ENCODE results near the gene KLHDC4.
A peak's percentile ranks its signal among the peaks of the same experiment; 100 is the strongest.
"Not testable (repeated sequence)": the region's sequence is repeated elsewhere in the genome, so short reads cannot be mapped to it uniquely, and the experiment has no call there.

The KLHDC4 gene

DNA sequence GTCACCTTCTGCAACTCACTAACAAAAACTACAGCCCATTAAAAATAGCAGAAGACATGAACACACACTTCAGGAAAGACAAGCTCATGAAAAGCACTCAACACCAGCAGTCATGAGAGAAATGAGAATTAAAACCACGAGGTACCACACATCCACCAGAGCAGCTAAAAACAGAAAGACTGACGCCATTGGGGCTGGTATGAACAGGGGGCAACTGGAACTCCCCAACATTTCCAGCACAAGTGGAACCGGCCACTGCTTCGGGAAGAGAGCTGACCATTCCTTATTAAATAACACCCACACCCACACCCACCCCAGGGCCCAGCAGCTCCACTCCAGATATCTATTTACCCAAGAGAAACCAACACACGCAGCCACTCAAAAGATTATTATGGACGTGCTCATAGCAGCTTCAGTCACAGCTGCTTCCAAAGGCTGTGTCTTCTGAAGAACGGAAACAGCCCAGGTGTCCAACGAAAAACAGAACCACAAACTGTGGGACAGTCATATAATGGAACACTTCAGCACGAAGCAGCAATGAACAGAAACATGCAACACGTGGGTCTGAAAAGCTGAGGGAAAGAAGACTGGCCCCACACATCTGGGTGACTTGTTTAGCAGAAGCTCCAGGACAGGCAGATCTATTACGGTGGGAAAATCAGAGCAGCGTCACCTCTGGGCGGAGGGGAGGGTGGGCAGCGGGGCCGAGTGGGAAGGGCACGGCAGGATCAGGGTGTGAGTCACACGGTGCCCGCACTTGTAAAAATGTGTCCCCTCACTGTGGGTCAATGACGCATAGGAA, 41.1 kb downstream of the KLHDC4 start:
- Histone ChIP-seq H3K27ac (no peak overlapping the region), H3K4me3 (no peak overlapping the region)

DNA sequence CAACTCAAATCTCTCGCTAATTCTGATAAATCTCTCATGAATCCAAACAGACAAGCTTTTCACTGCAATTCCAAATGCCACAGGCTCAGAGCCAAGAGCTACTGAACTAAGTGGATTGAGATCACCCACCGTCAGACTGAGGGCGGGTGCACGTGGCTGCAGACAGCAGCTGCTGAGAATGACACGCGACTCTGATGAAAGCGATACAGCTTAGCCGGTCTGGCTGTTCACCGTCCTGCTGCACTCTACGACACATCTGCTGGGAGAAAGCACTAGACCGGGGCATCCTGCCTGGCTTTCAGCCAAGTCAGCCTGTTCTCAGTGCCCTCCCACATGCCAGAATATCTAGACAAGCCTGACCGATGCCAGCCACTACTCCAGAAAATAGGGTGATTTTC, 42.6 kb downstream of the KLHDC4 start:
- Histone ChIP-seq H3K27ac (no peak overlapping the region), H3K4me3 (no peak overlapping the region)

- Histone ChIP-seq H3K27ac (no peak overlapping the region), H3K4me3 (no peak overlapping the region)
Observed at GRCh38 chr16:87722590-87723225, 43.1 kb downstream of the KLHDC4 start.

- no peak overlapping the region for H3K4me3 ChIP-seq
- H3K27ac ChIP-seq: no peak overlapping the region
Observed at GRCh38 chr16:87721622-87722585, 43.9 kb downstream of the KLHDC4 start.

DNA sequence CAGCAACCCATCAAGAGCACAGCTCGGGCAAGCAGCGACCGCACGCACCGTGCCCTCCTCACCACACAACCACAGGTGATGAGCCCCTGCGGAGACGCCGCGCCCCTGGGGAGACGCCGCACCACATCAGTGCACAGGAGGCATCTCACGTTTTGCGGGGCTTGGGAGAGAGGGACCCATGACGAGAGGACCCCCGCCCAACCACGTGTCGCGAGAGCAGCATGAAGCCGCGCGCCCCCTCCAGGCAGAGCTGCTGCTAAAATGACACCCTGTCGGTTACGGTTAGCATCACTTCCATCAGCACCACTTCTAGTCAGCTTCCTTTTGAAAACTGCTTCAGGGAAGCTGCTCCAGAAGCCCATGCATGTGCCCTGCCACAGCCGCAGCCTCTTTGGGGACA, 45.3 kb downstream of the KLHDC4 start:
- no peak overlapping the region for H3K27ac ChIP-seq
- no peak overlapping the region for H3K4me3 ChIP-seq

DNA sequence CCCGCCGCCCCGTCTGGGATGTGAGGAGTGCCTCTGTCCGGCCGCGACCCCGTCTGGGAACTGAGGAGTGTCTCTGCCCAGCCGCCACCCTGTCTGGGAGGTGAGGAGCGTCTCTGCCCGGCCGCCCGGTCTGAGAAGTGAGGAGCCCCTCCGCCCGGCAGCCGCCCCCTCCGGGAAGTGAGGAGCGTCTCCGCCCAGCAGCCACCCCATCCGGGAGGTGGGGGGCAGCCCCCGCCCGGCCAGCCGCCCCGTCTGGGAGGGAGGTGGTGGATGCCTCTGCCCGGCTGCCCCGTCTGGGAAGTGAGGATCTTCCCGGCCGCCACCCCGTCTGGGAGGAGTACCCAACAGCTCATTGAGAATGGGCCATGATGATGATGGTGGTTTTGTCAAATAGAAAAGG, 47.0 kb downstream of the KLHDC4 start:
- H3K4me3 ChIP-seq, H3K27ac ChIP-seq: not testable (repeated sequence)

- Histone ChIP-seq H3K4me3 (no peak overlapping the region), H3K27ac (no peak overlapping the region)
Observed at GRCh38 chr16:87715658-87716057, 50.1 kb downstream of the KLHDC4 start.

- Histone ChIP-seq H3K27ac (no peak overlapping the region), H3K4me3 (no peak overlapping the region)
Observed at GRCh38 chr16:87715231-87715630, 50.6 kb downstream of the KLHDC4 start.

DNA sequence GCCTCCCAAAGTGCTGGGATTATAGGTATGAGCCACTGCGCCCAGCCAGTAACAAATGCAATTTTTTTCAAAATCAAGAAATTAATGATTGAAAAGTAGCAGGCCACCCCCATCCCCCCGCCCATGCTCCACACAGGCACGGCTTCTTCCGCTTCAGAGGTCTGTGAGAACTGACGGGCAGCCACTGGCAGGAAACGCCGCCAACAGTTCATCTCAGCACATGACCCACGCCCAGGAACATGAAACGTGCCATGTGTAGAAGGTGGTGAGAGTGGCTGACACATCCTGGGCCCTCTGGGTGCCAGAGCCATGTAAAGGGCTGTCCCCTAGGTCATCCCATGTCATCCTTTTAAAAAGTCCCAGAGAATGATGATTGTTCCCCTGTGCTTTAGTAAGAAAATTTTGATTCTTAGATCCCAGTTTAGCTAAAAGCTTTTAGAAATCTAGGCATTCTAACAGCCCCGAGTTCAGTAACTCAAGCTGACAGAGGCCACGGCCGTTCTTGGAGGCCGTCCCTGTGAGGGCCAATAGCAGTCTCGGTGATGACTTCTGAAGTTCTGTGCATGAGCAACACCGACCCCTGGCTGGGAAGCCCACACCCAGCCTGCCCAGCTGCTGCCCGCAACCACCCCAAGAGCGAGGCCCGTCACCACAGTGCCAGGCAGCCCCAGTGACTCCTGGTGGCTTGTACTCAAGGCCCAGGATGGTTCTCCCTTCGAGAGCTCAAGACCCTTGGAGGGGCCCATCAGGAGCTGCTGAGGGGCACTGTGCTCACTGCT, 52.1 kb downstream of the KLHDC4 start:
- no peak overlapping the region for H3K4me3 ChIP-seq
- H3K27ac ChIP-seq: peak overlapping the region in 2 of 21 experiments; percentile 17 to 50

GRCh38 chr16:87712184-87712762, 53.5 kb downstream of the KLHDC4 start:
- H3K27ac ChIP-seq: no peak overlapping the region

DNA sequence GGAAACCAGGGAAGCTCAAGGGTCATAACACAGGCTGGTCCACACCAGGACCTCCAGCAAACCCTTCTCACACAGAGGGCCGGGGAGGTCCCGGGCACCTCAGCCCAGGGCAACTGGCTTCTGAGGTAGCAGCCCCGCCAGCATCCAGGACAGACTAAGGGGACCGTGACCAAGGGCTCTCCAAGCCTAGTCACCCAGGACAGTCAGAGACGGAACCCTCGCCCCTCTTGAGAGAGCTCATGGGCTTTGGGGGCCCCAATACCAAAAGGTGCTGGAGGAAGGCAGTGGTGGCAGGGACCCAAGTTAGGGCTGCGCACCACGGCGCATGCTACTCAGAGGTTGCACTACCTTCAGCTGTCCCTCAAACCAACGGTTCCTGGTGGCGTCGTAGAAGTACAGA, 54.9 kb downstream of the KLHDC4 start:
- H3K4me3 ChIP-seq: no peak overlapping the region
- no peak overlapping the region for H3K27ac ChIP-seq

More at GRCh38 chr16:87712184-87712762, 53.5 kb downstream of the KLHDC4 start:
- H3K4me3 ChIP-seq: no peak overlapping the region

DNA sequence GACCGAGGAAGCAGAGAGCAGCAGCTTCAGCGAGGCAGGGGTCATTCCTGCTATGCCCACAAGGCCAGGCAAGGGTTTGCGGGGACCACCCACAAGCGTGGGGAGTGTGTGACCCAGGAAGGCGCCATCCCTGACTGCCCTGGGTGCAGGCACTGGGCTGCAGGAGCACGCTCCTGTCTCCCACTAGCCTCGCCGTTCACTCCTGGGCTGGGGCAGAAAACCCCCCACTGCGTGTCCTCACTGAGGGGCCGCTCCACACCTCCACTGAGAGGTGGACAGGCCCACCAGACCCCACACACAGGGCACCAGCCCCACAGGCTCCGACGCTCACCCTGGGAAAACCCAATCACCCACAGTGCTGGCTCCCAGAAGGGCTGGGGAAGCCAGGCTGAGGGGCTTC, 56.1 kb downstream of the KLHDC4 start:
- H3K4me3 ChIP-seq: no peak overlapping the region
- H3K27ac ChIP-seq: no peak overlapping the region

- Histone ChIP-seq H3K4me3 (no peak overlapping the region), H3K27ac (no peak overlapping the region)
Observed at GRCh38 chr16:87708881-87709638, 56.7 kb downstream of the KLHDC4 start.

GRCh38 chr16:87707714-87708580, 57.8 kb downstream of the KLHDC4 start:
- Histone ChIP-seq H3K4me3 (no peak overlapping the region), H3K27ac (no peak overlapping the region)

GRCh38 chr16:87707097-87707496, 58.7 kb downstream of the KLHDC4 start:
- Histone ChIP-seq H3K4me3 (no peak overlapping the region), H3K27ac (no peak overlapping the region)

GRCh38 chr16:87706278-87707000, 59.3 kb downstream of the KLHDC4 start:
- no peak overlapping the region for H3K27ac ChIP-seq
- no peak overlapping the region for H3K4me3 ChIP-seq

GRCh38 chr16:87705771-87706277, 60.0 kb downstream of the KLHDC4 start:
- Histone ChIP-seq H3K27ac (no peak overlapping the region), H3K4me3 (no peak overlapping the region)
